ENCODE results near the gene NCOR2.

Gene NCOR2

GRCh38 chr12:124524231-124524925 is 43.0 kb downstream of the NCOR2 start:
- no peak for DNase-seq

GRCh38 chr12:124523071-124523470 is 44.3 kb downstream of the NCOR2 start:
- DNase-seq, result no peak

DNA sequence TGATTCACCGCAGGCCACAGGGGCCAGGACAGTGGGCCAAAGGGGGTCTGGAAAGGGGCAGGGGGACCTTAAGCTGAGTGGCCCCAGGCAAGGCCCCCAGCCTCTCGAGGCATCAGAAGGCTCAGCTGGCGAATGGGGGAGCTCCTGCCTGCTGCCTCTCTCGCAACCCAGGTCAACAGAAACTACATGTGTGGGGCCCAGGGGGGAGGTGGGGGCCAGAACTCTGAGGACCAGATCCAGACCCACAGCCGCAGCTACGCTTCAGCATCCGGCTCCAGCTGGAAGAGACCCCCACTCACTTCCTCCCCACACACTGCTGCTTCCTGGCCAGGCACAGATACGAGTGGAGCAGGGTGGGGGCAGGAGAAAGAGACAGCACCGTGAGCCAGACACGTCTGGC is 46.5 kb downstream of the NCOR2 start:
- DNase-seq, result no peak

DNA sequence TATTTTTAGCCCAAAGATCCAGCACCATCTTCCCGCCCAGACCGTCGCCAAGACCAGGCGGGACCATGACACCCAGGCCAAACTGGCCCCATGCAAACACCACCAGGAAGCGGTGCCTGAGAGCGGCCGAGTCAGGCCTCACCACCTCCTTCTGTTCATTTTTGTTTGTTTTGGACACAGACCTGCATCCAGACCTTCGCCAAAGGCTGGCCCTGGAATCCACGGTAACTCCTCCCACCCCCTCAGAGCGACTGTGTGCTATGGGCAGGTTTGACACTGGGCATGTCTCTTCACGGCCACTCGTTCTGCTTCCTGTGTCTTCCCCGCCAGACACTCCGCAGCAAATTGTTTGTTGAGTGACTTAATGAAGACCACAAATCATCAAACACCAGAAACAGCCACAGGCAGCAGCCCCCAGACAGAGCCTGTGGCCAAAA is 47.1 kb downstream of the NCOR2 start:
- DNase-seq, result no peak

GRCh38 chr12:124519746-124520145 is 47.7 kb downstream of the NCOR2 start:
- no peak for DNase-seq

DNA sequence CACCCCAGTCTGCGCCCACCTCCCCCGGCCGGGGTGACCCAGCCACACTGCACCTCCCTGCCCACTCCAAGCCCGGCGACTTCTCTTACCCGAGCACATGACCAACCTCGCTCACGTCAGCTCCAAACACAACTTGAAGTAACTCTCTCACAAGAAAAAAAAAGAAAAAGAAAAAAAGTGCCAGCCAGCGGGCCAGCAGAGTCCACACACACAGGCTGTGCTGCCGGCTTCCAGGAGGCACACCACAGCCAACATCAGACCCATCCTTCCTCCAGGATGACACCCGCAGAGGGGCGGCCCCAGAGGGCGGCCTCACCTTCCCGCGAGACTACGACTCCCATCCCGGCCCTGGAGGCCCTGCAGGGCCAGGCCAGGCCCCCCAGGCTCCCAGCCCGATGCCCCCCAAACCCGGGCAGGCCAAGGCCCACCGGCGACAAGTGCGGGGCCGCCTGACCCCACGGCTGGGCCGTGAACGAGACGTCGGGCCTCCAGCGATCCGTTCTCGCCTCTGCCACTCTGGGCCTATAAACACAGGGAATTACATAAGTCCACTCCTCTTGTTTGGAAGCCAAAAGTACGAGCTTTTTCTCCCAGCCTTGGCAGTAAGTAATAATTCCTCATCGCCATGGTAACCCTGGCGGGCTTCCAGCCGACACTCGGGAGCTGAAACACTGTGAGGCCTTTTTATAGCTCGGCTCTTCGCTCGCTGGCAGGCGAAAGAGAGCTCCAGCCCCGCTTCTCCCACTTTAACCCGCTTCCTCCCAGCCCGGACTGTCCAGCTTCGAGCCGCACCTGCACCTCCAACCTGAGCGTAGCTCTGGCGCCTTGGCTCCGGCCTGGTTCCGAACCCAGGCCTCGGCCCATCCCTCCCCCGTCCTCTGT is 49.1 kb downstream of the NCOR2 start:
- peak; percentile 87 for DNase-seq

Measured in retina (tissue), 1 donor.